Neural cell (in vitro differentiated cells): ENCODE data around the gene ACSM4.

Experiments
- CTCF ChIP-seq: fragments of 450-650 bp; IDR thresholded peaks from 2 replicates; pipeline ENCODE4 v1.5.1; 2014; ENCODE audit warnings: antibody characterized with exemption, mild to moderate bottlenecking, moderate library complexity; ENCODE audit not compliant: poor library complexity, severe bottlenecking
- EP300 ChIP-seq: fragments of 450-650 bp; conservative IDR thresholded peaks from 2 replicates; pipeline ENCODE4 v1.6.1; 2014; ENCODE audit warnings: antibody characterized with exemption, mild to moderate bottlenecking, moderate library complexity; ENCODE audit not compliant: poor library complexity, severe bottlenecking
- EZH2 ChIP-seq: fragments of 200-600, 300-800 bp; shearing (Covaris generic), sonication (generic); IDR thresholded peaks from 2 replicates; pipeline ENCODE4 v1.6.1; 2014; ENCODE audit warnings: antibody characterized with exemption, low read length, borderline replicate concordance, mild to moderate bottlenecking; ENCODE audit not compliant: insufficient read depth, poor library complexity, severe bottlenecking
- RAD21 ChIP-seq: fragments of 450-650 bp; conservative IDR thresholded peaks from 2 replicates; pipeline ENCODE4 v1.6.1; 2014; ENCODE audit warnings: antibody characterized with exemption, mild to moderate bottlenecking, moderate library complexity
- REST ChIP-seq: IDR thresholded peaks from 2 replicates; pipeline ENCODE4 v1.6.1; 2012; ENCODE audit warnings: borderline replicate concordance
- TAF1 ChIP-seq: IDR thresholded peaks from 2 replicates; pipeline ENCODE4 v1.6.1; 2012; ENCODE audit warnings: low read depth

- no peak for TF ChIP-seq CTCF
- no peak for TF ChIP-seq EZH2
- TF ChIP-seq EP300, result no peak
- no peak for TF ChIP-seq REST
- TF ChIP-seq RAD21, result no peak
- no peak for TF ChIP-seq TAF1
These were observed 17.8 kb downstream of the ACSM4 start for GRCh38 chr12:7321624-7322023.
